CD8-positive, alpha-beta memory T cell (primary cell): Measurements from ENCODE around the gene KLHL17. TPM values are rescaled to one million over a fixed set of nuclear protein-coding genes. Genes with fewer than 3 reads are reported as not detected.
"Not testable (repeated sequence)": the region's sequence is repeated elsewhere in the genome, so short reads cannot be mapped to it uniquely, and the experiment has no call there.

ENCODE experiments used
- CTCF ChIA-PET: fragments of 350-600 bp; sonication (Branson Sonifier 250); formaldehyde crosslinking; loops from one replicate; lab custom pipeline; 2021; ENCODE audit warnings: antibody characterized with exemption; lab: Charles Lee
- POLR2A ChIA-PET: fragments of 350-600 bp; sonication (Branson Sonifier 250); formaldehyde crosslinking; loops from one replicate; lab custom pipeline; 2021; ENCODE audit warnings: antibody characterized with exemption; lab: Charles Lee
- DNase-seq, 5 donors: peaks; one replicate each; pipeline versions ENCODE4 v3.0.0 to v3.0.0-alpha.2; 2020 to 2022; ENCODE audit warnings: mixed read lengths in 1 of 5
- H3K27ac ChIP-seq: one replicate; pipeline ENCODE4 v1.7.0; 2013; ENCODE audit warnings: low read depth, mild to moderate bottlenecking, low read length, moderate library complexity
- H3K27me3 ChIP-seq: 2 replicates; pipeline ENCODE4 v1.7.0; 2013; ENCODE audit warnings: low read length, mild to moderate bottlenecking; ENCODE audit not compliant: insufficient read depth, poor library complexity, severe bottlenecking
- H3K36me3 ChIP-seq: 2 replicates; pipeline ENCODE4 v1.7.0; 2013; ENCODE audit warnings: mild to moderate bottlenecking, low read length, moderate library complexity; ENCODE audit not compliant: insufficient read depth
- H3K4me1 ChIP-seq: 2 replicates; pipeline ENCODE4 v1.7.0; 2013; ENCODE audit warnings: mild to moderate bottlenecking, low read length, moderate library complexity; ENCODE audit not compliant: insufficient read depth
- H3K4me3 ChIP-seq: 2 replicates; pipeline ENCODE4 v1.7.0; 2013; ENCODE audit warnings: mild to moderate bottlenecking, low read length
- H3K9me3 ChIP-seq: 2 replicates; pipeline ENCODE4 v1.7.0; 2013; ENCODE audit warnings: mild to moderate bottlenecking, low read length
- H3K27ac Mint-ChIP-seq, 8 donors: one replicate each; pipeline ENCODE4 v1.8.0; 2020 to 2021; ENCODE audit warnings: mixed read lengths in 8 of 8, mild to moderate bottlenecking in 6 of 8, inconsistent platforms in 3 of 8, moderate library complexity in 3 of 8
- H3K27me3 Mint-ChIP-seq, 2 donors: one replicate each; pipeline ENCODE4 v1.8.0; 2020 to 2021; ENCODE audit warnings: mixed read lengths in 2 of 2, mild to moderate bottlenecking in 1 of 2, moderate library complexity in 1 of 2
- H3K36me3 Mint-ChIP-seq, 3 donors: one replicate each; pipeline ENCODE4 v1.8.0; 2020 to 2021; ENCODE audit warnings: mixed read lengths in 3 of 3, inconsistent platforms in 1 of 3, mild to moderate bottlenecking in 1 of 3
- H3K4me1 Mint-ChIP-seq, 3 donors: one replicate each; pipeline ENCODE4 v1.8.0; 2020 to 2021; ENCODE audit warnings: mixed read lengths in 3 of 3, inconsistent platforms in 1 of 3, mild to moderate bottlenecking in 1 of 3
- H3K4me3 Mint-ChIP-seq, 7 donors: one replicate each; pipeline ENCODE4 v1.8.0; 2020 to 2021; ENCODE audit warnings: mixed read lengths in 7 of 7, mild to moderate bottlenecking in 6 of 7, moderate library complexity in 4 of 7, inconsistent platforms in 2 of 7
- H3K9me3 Mint-ChIP-seq, 5 donors: one replicate each; pipeline ENCODE4 v1.8.0; 2020 to 2022; ENCODE audit warnings: mixed read lengths in 5 of 5, mild to moderate bottlenecking in 3 of 5, moderate library complexity in 2 of 5, inconsistent platforms in 1 of 5
- polyA plus RNA-seq: library from polyadenylated mRNA; unstranded; fragments of 300-500 nt; fragmentation: Illumina TruSeq; gene quantifications from one replicate; pipeline ENCODE4 v1.2.3, GENCODE V29; 2021
- total RNA-seq, 2 experiments: library from RNA; stranded (reverse); gene quantifications; one replicate each; pipeline ENCODE4 v1.2.3, GENCODE V29; 2021

KLHL17 gene
- total and polyA plus RNA-seq, 3 experiments from 2014 or later = 1.4 to 28.6 (median 27.6) TPM

DNA sequence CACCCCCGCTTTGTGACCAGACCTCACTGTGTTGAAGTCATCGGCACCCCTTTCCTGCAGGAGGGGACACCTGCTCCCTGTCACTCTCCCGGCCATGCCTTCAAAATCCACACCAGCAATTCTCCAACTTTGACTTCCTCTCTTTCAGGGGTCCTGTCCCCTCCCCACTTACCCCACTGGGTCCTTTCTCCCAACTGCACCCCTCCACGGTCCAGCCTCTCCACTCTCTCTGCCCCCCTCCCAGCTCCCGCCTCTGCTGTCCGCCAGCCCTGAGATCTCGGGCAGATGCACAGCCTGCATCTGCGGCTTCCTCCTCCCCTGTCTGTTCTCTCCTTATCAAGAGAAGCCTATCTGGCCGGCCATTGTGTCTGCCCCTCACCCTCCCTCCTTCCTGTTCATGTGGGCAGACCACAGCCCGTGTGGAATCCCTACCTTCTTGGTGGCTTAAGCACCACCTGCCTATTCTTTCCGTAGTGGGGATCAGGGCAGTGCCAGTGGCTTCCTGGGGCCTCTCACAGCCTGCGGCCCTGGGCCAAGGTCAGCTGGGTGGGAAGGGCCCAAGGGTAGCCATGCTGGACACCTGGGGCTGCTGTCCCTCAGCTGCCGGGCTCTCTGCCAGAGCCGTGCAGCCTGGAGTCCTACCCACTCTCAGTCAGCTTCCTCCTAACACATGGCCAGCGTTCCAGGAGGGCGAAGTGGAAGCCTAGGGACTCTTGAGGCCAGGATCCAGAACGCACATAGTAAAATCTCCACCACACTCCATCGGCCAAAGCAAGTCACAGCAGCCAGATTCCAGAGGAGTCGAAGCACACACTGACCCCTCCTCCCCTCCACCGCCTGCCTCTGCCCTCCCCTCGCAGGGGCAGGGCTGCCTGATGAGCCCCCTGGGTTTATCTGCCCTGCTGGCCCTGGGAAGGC, 44.7 kb downstream of the KLHL17 start:
- Histone ChIP-seq H3K27me3 (peaks cover 43% of the 10 kb centered on the region), H3K9me3 (no peaks in the 10 kb centered on the region), H3K27ac (peak overlapping the region; percentile 39), H3K4me1 (peaks cover 20% of the 10 kb centered on the region), H3K4me3 (no peak overlapping the region), H3K36me3 (no peaks in the 10 kb centered on the region)
- ChIA-PET CTCF (interaction anchor here (1.4 to 1.7 kb wide), 3 partner anchors 8 to 117 kb away, joined by 3 to 7 read pairs (median 4); partner anchors contain the start of gene ISG15), POLR2A (no interaction called here)
- Mint-ChIP-seq H3K27ac (peak overlapping the region in 2 of 8 donors; percentile 11 to 26), H3K9me3 (peaks cover 0 to 2% (median 0%) of the 10 kb centered on the region in 5 donors), H3K4me1 (peaks cover 10 to 21% (median 13%) of the 10 kb centered on the region in 3 donors), H3K4me3 (peak overlapping the region in 1 of 7 donors; percentile 48), H3K36me3 (no peaks in the 10 kb centered on the region), H3K27me3 (peaks cover 27 to 50% of the 10 kb centered on the region in 2 donors)
- DNase-seq = no peak

DNA sequence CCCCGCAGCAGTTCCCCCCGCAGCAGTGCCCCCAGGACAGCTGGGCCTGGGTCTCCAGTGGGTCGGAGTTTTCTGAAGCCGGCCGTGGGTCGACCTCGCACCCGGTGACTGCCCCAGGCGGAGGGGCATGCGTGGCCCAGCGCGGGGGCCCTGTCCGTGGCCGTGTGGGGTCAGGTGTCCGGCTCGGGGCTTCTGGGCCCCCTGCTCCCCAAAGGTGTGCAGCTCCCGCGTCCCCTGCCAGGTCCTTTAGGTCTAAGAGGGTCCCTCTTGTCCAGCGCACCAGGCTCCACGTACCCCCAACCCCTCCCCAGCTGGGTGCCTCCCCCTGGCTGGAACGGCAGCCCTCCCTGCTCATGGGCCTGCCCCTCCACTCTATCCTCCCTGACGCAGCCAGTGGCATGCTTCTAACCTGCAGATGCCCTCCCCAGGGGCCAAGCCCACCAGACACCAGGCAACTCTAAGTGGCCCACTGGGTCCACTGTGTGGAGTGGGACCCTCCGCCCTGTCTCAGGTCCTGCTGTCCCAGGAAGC, 45.5 kb downstream of the KLHL17 start:
- H3K36me3 Mint-ChIP-seq = no peaks in the 10 kb centered on the region
- ChIA-PET CTCF (no interaction called here), POLR2A (no interaction called here)
- H3K27me3 ChIP-seq = peaks cover 37% of the 10 kb centered on the region
- no peak overlapping the region for H3K4me3 Mint-ChIP-seq
- H3K27ac ChIP-seq = no peak overlapping the region
- H3K9me3 Mint-ChIP-seq = peaks cover 0 to 2% (median 0%) of the 10 kb centered on the region in 5 donors
- peaks cover 22 to 45% of the 10 kb centered on the region in 2 donors for H3K27me3 Mint-ChIP-seq
- no peaks in the 10 kb centered on the region for H3K9me3 ChIP-seq
- H3K27ac Mint-ChIP-seq = no peak overlapping the region
- peaks cover 10 to 17% (median 11%) of the 10 kb centered on the region in 3 donors for H3K4me1 Mint-ChIP-seq
- peaks cover 15% of the 10 kb centered on the region for H3K4me1 ChIP-seq
- H3K36me3 ChIP-seq = no peaks in the 10 kb centered on the region
- DNase-seq = peak in 1 of 5 donors; percentile 37
- no peak overlapping the region for H3K4me3 ChIP-seq

GRCh38 chr1:1006305-1007159, 46.1 kb downstream of the KLHL17 start:
- Mint-ChIP-seq H3K9me3 (peaks cover 0 to 2% (median 0%) of the 10 kb centered on the region in 5 donors), H3K4me3 (no peak overlapping the region), H3K27ac (no peak overlapping the region), H3K27me3 (peaks cover 21 to 46% of the 10 kb centered on the region in 2 donors), H3K36me3 (no peaks in the 10 kb centered on the region), H3K4me1 (peaks cover 10 to 14% (median 11%) of the 10 kb centered on the region in 3 donors)
- no peak overlapping the region for H3K27ac ChIP-seq
- ChIA-PET POLR2A (interaction anchor here (0.5 kb wide), 1 partner anchor 19 kb away, joined by 3 read pairs; no protein-coding TSS in a partner anchor), CTCF (interaction anchor here (1.7 kb wide), 1 partner anchor 23 kb away, joined by 8 read pairs; no protein-coding TSS in a partner anchor)
- H3K9me3 ChIP-seq = no peaks in the 10 kb centered on the region
- H3K4me3 ChIP-seq = no peak overlapping the region
- H3K36me3 ChIP-seq = no peaks in the 10 kb centered on the region
- peaks cover 30% of the 10 kb centered on the region for H3K27me3 ChIP-seq
- peaks cover 8% of the 10 kb centered on the region for H3K4me1 ChIP-seq
- no peak for DNase-seq

GRCh38 chr1:1010131-1010530, 49.7 kb downstream of the KLHL17 start:
- CTCF ChIA-PET, H3K9me3 ChIP-seq, H3K27me3 ChIP-seq, H3K27ac ChIP-seq, H3K9me3 Mint-ChIP-seq, H3K36me3 Mint-ChIP-seq, H3K4me3 ChIP-seq, DNase-seq, H3K36me3 ChIP-seq, POLR2A ChIA-PET: not testable (repeated sequence)
- Mint-ChIP-seq H3K4me3 (peak overlapping the region in 1 of 7 donors; percentile 54), H3K27ac (peak overlapping the region in 1 of 8 donors; percentile 56), H3K4me1 (peaks cover 20 to 35% (median 23%) of the 10 kb centered on the region in 3 donors), H3K27me3 (peaks cover 12 to 27% of the 10 kb centered on the region in 2 donors)
- H3K4me1 ChIP-seq = peaks cover 23% of the 10 kb centered on the region

- H3K9me3 Mint-ChIP-seq = no peaks in the 10 kb centered on the region
- CTCF ChIA-PET = no interaction called here
- Histone ChIP-seq H3K36me3 (no peaks in the 10 kb centered on the region), H3K4me1 (peaks cover 21% of the 10 kb centered on the region), H3K9me3 (no peaks in the 10 kb centered on the region), H3K4me3 (no peak overlapping the region), H3K27me3 (no peaks in the 10 kb centered on the region), H3K27ac (no peak overlapping the region)
- peaks cover 0 to 8% (median 0%) of the 10 kb centered on the region in 3 donors for H3K36me3 Mint-ChIP-seq
- H3K4me1 Mint-ChIP-seq = peaks cover 17 to 33% (median 21%) of the 10 kb centered on the region in 3 donors
- DNase-seq = no peak
- peak overlapping the region in 4 of 7 donors; percentile 14 to 47 (median 26) for H3K4me3 Mint-ChIP-seq
- POLR2A ChIA-PET = no interaction called here
- H3K27me3 Mint-ChIP-seq = peaks cover 7 to 18% of the 10 kb centered on the region in 2 donors
- H3K27ac Mint-ChIP-seq = peak overlapping the region in 2 of 8 donors; percentile 32 to 56
Observed at GRCh38 chr1:1011396-1011949, 51.1 kb downstream of the KLHL17 start.

- POLR2A ChIA-PET = not testable (repeated sequence)
- H3K4me3 ChIP-seq = peak overlapping the region; percentile 87
Observed at GRCh38 chr1:1012736-1013104, 52.3 kb downstream of the KLHL17 start.

More at GRCh38 chr1:1012736-1013104, 52.3 kb downstream of the KLHL17 start:
- DNase-seq, H3K36me3 Mint-ChIP-seq, H3K9me3 Mint-ChIP-seq, H3K9me3 ChIP-seq, H3K27me3 ChIP-seq, H3K36me3 ChIP-seq: not testable (repeated sequence)
- H3K27ac Mint-ChIP-seq = peak overlapping the region; percentile 93 to 99 (median 98)
- H3K27me3 Mint-ChIP-seq = peaks cover 5 to 17% of the 10 kb centered on the region in 2 donors
- H3K4me3 Mint-ChIP-seq = peak overlapping the region; percentile 94 to 99 (median 97)
- CTCF ChIA-PET = interaction anchor here (1.3 to 3.0 kb wide), 8 partner anchors 8 to 143 kb away, joined by 3 to 21 read pairs (median 6); no protein-coding TSS in a partner anchor
- H3K4me1 Mint-ChIP-seq = peaks cover 23 to 38% (median 26%) of the 10 kb centered on the region in 3 donors
- peaks cover 21% of the 10 kb centered on the region for H3K4me1 ChIP-seq
- H3K27ac ChIP-seq = peak overlapping the region; percentile 83
